Activated naive CD4-positive, alpha-beta T cell (primary cell): ENCODE measurements around the gene ZC3H18.

ENCODE experiments used
- DNase-seq, 4 experiments: peaks; one replicate each; lab custom pipeline; 2025; lab: John Stamatoyannopoulos, UW

The ZC3H18 gene

DNA sequence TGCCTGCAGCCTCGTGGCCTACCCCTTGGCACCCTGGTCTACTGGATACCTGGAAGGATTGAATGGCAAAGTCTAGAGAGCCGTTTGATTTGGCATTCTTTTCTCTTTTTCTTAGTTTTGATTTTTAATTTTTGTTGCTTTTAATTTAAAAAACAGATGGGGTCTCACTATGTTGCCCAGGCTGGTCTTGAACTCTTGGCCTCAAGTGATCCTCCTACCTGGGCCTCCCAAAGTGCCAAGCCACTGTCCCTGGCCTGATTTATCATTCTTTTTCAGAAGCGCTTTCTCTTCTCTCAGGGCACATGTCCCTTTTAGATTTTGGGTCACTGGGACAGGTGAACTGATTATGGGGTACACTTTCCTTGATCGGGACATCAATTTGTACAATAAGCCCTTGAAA, 10.8 kb downstream of the ZC3H18 start:
- no peak for DNase-seq

DNA sequence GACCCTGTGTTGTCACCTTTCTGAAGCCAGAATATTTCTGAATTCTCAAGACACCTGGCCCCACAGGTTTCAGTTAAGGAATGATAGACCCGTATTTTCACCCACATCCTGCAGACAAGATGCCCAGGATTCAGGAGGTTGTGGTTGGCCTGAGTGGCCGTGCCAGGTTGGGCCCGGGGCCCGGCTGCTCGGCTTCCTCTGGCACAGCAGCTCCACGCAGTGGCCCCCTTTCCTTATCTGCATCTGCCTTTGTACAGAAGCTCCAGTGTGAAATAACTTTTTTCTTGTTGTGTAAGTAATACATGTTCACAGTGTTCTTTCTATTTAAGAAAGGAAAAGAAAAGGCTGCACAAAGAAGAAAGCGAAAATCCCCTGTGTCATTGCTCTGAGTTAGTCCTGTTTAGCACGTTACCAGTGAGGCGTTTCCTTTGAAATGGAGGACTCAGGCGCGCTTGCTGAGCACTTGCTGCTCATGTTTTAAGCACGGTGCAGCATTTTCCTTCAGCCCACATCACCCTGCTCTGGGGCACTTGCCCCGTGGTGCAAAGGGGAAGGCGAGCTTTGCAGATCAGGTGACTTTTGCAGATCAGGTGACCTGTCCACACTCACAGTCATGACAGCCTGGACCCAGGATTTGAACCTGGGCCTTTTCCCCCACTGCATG, 12.8 kb downstream of the ZC3H18 start:
- no peak for DNase-seq

DNA sequence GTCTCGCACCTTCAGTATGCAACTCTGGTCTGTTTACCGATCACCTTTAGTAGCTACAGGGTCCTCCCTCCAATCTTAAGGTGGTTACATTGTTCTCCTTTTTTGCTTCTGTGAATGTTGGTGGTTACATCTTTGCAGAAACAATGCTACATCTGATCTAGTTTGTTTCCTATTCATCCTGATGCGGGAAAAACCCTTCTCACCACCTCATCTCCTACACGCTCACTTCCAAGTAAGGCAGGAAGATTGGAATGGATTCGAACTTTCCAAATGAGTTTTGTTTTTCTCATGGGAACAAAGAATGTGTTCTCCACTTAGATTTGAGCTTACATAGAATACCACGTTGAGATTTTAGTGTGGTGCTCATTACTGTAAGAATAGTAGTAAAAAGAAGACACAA, 14.5 kb downstream of the ZC3H18 start:
- DNase-seq, result no peak

DNA sequence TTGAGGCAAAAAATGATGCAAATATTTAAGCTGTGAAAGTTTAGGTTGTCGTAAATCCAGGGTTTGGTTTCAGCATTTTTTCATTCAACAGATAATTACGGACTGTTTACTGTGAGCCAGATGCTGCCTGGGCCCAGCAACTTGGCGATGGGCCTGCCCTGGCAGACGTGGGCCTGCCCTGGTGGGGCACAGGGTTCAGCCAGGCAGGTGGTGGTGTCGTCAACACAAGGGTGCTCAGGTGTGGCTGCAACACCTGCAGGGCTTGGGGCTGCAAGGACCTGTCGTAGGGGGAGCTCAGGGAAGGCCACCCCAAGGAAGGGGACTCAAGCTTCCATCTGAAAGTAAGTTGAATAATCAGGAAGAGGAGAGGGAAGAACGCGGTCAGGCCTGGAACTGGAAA, 15.1 kb downstream of the ZC3H18 start:
- no peak for DNase-seq

DNA sequence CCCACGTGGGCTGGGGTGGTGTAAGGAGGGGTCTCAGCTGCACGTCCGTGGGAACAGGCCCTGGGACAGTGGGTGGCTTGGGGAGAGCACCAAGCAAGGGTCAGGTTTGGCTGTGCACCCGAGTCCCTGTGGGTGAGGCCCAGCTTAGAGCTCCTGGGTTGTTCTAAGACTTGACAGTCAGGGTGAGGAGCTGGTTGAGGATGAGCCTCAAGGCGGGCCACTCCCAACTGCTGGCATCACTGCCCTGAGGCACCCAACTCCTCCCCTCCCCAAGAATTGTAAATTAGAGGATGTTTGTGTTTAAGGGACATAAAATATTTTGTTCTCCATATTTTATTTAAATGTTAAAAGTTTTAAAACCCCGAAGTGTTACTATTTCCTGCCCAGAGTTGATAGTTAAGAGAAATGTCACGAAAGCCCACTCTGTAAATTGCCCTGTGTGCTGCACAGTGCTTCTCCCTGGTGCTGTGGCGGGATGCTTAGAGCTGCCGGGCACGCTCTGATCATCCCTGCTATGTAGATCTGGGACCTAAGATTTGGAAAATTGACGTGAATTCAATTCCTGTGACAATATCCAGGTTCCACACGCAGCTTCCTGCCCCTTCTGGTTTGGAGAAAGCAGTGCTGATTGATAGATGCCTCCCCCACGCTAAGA, 15.9 kb downstream of the ZC3H18 start:
- DNase-seq, result no peak

DNA sequence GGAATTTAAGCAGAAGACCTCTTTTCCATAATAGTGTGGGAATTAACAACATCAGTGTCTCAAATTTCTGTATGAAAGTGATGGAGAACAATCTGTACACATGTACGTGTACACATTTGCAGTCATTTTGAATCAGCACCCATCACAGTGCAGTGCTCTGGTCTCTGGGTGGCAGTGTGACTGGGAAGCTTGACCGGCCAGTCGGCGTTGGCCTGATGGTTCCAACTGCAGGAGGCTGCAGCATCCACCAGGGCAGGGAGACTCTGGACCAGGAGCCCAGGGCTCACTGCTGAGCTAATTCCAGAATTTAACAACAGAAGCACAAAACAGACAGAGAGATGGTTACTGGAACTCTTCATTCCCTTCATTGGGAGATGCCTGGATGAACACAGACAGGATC, 17.9 kb downstream of the ZC3H18 start:
- DNase-seq, result no peak

DNA sequence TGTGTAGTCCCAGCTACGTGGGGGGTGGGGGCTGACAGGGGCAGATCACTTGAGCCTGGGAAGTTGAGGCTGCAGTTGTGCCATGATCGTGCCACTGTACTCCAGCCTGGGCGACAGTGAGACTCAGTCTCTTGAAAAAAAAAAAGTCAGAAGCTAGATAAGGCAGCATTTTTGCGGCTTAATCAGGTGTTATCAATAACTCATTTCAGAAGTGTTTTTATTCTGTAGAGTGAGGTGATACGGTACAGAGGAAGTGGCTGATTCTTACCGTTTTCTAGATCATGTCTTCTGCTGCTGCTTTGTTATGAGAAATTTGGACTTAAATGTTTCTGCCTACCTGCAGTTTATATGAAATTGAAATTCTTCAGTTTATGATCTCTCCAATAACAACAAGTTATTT, 18.6 kb downstream of the ZC3H18 start:
- DNase-seq, result no peak

DNA sequence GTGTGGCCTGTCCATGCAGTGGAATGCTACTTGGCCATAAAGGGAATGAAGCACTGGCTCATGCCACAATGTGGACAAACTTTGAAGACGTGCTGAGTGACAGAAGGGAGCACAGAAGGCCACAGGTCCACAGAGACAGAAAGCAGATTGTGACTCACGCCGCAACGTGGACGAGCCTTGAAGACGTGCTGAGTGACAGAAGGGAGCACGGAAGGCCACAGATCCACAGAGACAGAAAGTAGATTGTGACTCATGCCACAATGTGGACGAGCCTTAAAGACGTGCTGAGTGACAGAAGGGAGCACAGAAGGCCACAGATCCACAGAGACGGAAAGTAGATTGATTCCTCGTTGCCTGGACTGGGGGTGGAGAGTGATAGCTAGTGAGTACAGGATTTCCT, 19.2 kb downstream of the ZC3H18 start:
- DNase-seq, result no peak

DNA sequence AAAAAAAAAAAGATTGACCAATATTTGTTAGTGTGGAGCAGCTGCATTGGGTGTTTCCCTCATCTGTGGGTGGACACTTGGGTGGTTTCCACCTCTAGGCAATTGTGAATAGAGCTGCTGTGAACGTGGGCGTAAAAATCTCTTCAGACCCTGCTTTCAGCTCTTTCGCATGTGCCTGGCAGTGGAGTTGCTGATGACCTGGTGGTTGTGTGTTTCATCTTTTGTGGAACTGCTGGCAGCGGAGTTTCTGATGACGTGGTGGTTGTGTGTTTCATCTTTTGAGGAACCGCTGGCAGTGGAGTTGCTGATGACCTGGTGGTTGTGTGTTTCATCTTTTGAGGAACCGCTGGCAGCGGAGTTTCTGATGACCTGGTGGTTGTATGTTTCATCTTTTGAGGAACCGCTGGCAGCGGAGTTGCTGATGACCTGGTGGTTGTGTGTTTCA, 21.4 kb downstream of the ZC3H18 start:
- no peak for DNase-seq

DNA sequence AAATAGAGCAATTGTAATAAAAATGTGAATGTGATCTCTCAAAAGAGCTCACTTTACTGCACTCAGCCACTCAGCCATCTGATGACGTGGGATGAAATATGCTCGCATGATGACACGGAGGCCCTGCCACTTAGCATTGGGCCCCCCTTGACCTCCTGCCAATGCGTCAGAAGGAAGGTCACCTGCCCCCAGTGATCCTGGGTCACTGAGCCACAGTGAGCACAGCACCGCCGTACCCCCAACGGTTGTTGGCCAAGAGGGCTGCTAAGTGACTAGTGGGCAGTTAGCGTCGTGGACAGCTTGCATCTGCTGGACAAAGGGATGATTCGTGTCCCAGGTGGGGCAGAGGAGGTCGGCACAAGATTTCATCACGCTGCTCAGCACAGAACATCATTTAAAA, 22.9 kb downstream of the ZC3H18 start:
- DNase-seq, result no peak

DNA sequence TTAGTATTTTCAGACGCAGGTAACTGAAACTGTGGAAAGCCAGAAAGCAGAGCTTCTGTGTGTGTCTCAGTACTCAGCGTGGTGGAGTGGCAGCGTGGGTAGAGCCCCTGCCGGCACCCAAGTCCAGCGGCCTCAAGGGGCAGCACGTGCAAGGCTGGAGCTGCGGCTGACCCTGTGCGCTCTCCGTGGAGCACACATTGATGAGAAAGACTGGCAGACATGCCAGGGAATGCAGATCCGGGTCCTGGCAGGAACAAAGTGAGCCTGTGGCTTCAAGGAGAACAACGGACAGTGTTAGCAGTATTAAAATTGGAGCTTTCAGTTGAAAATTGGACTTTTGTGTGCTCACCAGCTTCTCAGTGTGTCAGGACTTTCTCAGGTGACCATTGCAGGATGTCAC, 23.3 kb downstream of the ZC3H18 start:
- no peak for DNase-seq

DNA sequence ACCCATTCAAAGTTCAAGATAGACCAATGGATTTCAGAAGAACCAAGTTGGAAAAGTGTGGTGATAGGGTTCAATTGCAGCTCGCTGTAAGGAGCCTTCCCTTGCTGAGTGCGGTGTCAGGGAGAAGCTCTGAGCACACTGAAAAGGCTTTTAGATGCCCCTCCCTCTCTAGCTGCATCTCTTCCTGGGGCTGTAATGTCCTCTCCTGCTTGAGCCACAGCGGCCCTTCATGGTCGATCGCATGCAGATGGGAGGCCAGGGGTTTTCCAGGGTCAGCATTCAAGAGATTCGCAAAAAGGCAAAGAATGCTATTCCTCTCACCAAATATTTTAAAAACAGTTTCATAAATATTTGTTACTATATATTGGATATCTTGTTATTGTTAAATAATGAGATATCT, 23.7 kb downstream of the ZC3H18 start:
- DNase-seq, result no peak

DNA sequence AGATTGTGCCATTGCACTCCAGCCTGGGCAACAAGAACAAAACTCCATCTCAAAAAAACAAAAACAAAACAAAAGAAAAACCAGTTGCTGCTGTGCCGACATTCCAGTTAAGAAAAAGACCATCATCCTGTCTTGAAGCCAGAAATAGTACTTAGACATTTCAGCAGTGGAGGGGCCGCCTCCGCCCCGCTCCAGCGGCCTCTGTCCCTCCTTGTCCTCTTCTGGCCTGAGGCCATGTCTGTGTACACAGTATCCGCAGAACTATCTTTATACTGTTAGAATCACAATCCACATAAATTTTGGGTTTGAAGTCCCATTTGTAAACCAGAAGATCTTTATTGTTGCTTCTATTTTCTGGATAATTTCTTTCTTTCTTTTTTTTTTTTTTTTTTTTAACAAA, 24.9 kb downstream of the ZC3H18 start:
- no peak for DNase-seq

DNA sequence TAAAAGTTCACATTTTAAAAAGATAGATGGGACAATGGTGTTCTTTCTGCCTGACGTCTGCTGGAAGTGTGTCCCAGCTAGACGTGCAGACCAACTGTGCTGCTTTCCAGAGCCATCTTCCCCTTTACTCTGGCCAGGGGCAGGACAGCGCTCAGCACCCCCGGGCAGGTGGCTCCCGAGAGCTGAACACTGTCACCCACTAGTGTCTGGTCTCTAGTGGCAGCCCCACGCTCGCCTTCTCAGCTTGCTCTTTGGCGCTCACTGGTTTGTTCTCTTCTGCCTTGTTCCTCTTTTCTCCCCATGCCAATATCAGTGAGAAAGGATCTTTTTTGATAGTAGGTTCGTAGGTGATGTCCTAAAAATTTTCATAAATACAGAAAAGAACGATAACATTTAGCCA, 25.7 kb downstream of the ZC3H18 start:
- DNase-seq, result no peak

DNA sequence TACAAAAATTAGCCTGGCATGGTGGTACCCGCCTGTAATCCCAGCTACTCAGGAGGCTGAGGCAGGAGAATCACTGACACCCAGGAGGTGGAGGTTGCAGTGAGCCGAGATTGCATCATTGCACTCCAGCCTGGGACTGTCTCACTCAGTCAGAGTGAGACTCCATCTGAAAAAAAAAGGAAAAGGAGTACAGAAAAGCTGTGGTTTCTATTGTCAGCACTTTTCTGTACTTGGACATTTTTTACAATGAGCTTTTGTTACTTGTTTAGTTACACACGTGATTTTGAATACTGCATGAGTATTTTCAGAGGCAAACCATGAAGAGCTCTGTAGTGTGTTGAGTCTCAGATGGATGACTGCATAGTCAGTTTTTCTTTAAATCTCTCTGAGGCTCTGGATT, 26.3 kb downstream of the ZC3H18 start:
- DNase-seq, result no peak

DNA sequence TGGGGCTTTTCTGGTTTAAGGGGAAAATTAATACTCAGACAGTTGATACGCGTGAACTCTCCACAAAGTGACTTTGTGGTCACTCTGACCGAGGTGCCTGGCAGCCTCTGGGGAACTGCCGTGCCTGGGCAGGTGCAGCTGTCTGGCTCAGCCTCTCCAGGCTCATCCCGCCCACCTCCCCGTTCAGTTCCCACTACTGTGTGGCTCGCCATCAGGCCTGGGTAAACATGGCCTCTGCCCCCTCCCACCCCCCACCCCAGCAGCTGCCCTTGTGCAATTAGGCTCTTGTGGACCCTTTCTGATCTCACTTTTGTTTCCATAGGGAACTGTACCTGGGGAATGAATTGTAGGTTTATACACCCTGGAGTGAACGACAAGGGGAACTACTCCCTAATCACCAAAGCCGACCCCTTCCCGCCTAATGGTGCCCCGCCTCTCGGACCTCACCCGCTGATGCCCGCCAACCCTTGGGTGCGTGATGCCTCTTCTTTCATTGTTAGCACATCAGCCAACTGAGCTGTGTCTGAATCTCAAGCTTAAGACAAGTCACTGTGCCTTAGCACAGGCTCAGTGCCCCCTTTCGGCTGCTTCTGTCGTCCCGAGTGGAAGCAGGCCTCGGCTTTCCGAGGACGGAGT, 27.8 kb downstream of the ZC3H18 start:
- no peak for DNase-seq

DNA sequence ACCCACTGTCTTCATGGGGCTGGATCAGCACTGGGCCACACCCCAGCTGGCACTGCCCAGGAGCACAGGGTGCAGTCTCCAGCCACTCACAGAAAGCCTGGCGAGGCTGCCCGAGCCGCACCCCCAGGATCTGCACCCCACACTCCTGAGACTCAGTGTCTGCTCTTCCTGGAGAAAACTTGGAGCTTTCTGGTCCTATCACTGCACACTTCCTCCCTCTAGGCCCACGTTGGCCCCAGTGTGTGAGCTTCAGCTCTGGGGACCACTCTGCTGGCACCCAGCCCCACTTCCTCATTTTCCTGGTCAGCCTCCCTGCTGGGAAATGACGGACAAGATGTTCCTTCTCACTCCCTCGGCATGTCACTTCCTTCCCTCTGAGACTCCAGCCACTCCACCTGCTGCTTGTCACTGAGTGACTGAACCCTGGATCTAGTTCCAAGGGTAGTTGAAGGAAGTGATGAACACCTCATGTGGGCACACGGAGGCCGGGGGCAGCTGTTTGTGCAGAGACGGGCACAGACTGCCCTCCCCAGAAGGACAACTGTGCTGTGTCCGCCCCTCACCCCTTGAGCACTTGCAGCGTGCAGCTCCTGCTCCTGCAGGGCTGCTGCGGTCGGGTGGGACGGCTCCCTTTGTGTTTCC, 29.0 kb downstream of the ZC3H18 start:
- DNase-seq, result no peak

DNA sequence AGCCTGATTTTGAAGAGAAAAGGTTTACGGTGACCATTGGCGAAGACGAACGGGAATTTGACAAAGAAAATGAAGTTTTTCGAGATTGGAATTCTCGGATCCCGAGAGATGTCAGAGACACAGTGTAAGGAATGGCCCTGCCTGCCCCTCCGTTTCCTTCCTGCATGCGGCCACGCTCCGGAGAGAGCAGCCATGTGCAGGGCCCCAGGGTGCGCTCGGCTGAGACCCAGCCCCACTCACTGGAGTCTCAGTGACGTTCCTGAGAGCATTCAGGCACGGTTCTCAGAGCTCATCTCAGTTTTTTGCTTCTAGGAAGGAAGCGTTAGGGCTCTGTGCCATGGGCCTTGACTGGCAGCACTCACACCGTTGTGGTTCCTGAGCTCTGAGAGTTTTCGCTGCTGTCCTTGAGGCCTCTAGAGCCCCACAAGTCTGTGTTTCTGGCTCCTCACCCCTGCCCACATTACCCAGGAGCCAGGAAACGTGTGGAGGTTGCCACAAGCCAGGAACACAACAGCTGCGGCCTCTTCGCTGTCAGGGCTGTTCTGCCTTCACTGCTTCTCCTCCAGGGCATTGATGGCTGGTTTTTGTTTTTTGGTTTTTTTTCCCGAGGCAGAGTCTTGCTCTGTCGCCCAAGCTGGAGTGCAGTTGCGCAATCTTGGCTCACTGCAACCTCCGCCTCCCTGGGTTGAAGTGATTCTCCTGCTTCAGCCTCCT, 29.8 kb downstream of the ZC3H18 start:
- no peak for DNase-seq

DNA sequence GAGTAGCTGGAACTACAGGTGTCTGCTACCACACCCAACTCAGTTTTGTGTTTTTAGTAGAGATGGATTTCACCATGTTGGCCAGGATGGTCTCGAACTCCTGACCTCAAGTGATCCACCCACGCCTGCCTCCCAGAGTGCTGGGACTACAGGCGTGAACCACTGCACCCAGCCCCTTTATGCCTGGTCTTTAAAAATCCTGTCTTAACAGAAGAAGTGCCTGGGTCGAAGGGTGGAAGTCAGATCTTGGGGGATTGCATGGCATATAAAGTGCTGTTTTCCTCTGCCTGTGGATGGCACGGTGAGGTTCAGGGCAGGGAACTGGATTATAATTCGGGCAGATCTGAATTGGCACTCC, 30.3 kb downstream of the ZC3H18 start:
- no peak for DNase-seq

DNA sequence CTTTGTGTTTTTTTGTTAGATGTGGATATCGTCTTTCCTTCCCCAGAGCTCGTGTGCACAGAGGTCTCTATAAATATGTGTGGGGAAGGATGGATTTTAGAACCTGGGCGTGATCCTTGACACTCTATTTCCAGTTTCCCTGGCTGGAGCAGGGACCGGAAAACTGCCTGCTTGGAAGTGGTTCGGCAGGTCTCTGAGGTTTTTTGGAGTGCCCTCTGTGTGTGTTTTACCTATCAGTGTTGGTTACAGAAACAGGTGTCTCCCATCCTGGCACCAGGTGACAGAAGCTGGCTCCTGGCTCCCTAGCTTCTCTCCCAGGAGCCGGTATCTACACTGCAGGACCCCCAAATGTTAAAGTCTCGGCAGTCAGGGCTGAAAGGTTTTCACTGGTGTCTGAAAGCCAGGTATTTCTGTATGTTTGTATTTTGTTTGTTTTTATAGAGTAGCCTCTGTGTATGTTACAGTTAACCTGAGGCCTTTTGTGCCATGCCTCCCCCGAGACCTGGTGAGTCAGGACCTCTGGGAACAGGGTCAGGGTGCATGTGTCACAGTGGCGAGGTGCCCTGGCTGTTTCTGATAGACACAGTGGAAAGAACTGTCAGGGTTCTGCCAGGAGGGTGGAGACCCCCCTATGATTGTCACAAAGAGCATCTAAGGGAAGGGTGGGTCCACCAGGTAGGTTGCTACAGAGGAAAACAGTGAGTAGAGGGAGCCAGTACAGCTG, 31.3 kb downstream of the ZC3H18 start:
- DNase-seq, result no peak

DNA sequence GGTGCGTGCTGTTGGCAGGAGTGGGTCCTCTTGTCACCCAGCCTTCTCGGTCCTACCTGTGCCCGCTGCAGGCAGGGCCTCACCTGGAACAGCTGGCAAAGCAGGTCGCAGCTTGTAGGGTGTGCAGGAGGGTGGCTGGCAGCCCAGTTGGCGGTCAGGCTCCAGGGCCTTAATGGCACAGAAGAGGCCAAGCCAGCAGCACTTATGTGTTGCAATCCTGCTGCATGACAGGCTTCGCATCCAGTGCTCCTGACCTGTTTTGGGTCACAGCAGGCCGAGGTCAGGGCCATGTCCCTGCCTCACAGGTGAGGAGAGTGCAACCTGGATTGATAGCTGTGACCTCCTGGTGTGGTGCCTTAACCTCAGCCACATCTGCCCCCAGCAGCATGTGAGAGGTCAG, 31.9 kb downstream of the ZC3H18 start:
- DNase-seq, result no peak
